ENCODE data around the gene FCSK. TPM values are rescaled to one million over a fixed set of nuclear protein-coding genes. Genes with fewer than 3 reads are reported as not detected.

The FCSK gene
- total RNA-seq, 3 donors from 2014 or later (not counting 1 experiment from before 2014, with no cell fraction given), result 28.5 to 33.0 (median 29.6) TPM

GRCh38 chr16:70437017-70437581 is 17.3 kb upstream of the FCSK start:
- H3K9me3 Mint-ChIP-seq, result no peaks in the 10 kb centered on the region

GRCh38 chr16:70437582-70438557 is 16.5 kb upstream of the FCSK start:
- H3K4me1 ChIP-seq (ENCODE audit: control insufficient read depth, insufficient read depth, low read length), result peaks cover 38% of the 10 kb centered on the region
- Mint-ChIP-seq H3K9me3 (no peaks in the 10 kb centered on the region), H3K27me3 (ENCODE audit: low read depth in 2 of 2) (no peaks in the 10 kb centered on the region), H3K4me3 (peak overlapping the region; percentile 96), H3K4me1 (peaks cover 22 to 36% of the 10 kb centered on the region in 2 donors), H3K36me3 (no peaks in the 10 kb centered on the region), H3K27ac (peak overlapping the region; percentile 74 to 89)
- H3K9me3 ChIP-seq (ENCODE audit: control insufficient read depth, insufficient read depth, low read length), result no peaks in the 10 kb centered on the region
- no peak for TF ChIP-seq CTCF (IDR thresholded peaks at IDR 0.05)
- DNase-seq (peak in 1 of 2 donors; percentile 40), ATAC-seq (no peak)
- 29% methylated on average over 22 of the region's 22 CpGs for WGBS (ENCODE audit: insufficient coverage)
- intact Hi-C loops (cut with micrococcal nuclease), result loop anchor here (5.0 kb wide), 1 partner anchor 36 kb away; no protein-coding TSS in a partner anchor
- peak overlapping the region; percentile 28 for H3K27ac ChIP-seq (ENCODE audit: low read length)
- no peaks in the 10 kb centered on the region for H3K36me3 ChIP-seq (ENCODE audit: control insufficient read depth, insufficient read depth, low read length)
- H3K4me3 ChIP-seq (ENCODE audit: low read length), result peak overlapping the region; percentile 66
- H3K27me3 ChIP-seq (ENCODE audit: control insufficient read depth, insufficient read depth, low read length), result no peaks in the 10 kb centered on the region

More at GRCh38 chr16:70437017-70437581, 17.3 kb upstream of the FCSK start:
- peaks cover 45% of the 10 kb centered on the region for H3K4me1 ChIP-seq (ENCODE audit: control insufficient read depth, insufficient read depth, low read length)
- H3K27me3 ChIP-seq (ENCODE audit: control insufficient read depth, insufficient read depth, low read length), result no peaks in the 10 kb centered on the region
- H3K9me3 ChIP-seq (ENCODE audit: control insufficient read depth, insufficient read depth, low read length), result no peaks in the 10 kb centered on the region
- ATAC-seq (no peak), DNase-seq (no peak)
- no peaks in the 10 kb centered on the region for H3K36me3 ChIP-seq (ENCODE audit: control insufficient read depth, insufficient read depth, low read length)
- H3K27ac ChIP-seq (ENCODE audit: low read length), result no peak overlapping the region
- H3K27ac Mint-ChIP-seq, result peak overlapping the region; percentile 74 to 89
- no peak overlapping the region for H3K4me3 ChIP-seq (ENCODE audit: low read length)
- no peak for TF ChIP-seq CTCF (IDR thresholded peaks at IDR 0.05)
- WGBS (ENCODE audit: insufficient coverage), result 82% methylated on average over 5 of the region's 5 CpGs
- intact Hi-C loops (cut with micrococcal nuclease), result loop anchor here (5.0 kb wide), 1 partner anchor 35 kb away; no protein-coding TSS in a partner anchor
- no peaks in the 10 kb centered on the region for H3K27me3 Mint-ChIP-seq (ENCODE audit: low read depth in 2 of 2)
- no peaks in the 10 kb centered on the region for H3K36me3 Mint-ChIP-seq
- peak overlapping the region; percentile 96 for H3K4me3 Mint-ChIP-seq
- H3K4me1 Mint-ChIP-seq, result peaks cover 28 to 42% of the 10 kb centered on the region in 2 donors

GRCh38 chr16:70438585-70438968 is 15.8 kb upstream of the FCSK start:
- DNase-seq, result no peak
- H3K9me3 ChIP-seq (ENCODE audit: control insufficient read depth, insufficient read depth, low read length), result no peaks in the 10 kb centered on the region
- peaks cover 31% of the 10 kb centered on the region for H3K4me1 ChIP-seq (ENCODE audit: control insufficient read depth, insufficient read depth, low read length)
- WGBS (ENCODE audit: insufficient coverage), result under 1% methylated on average over 39 of the region's 39 CpGs
- H3K27ac ChIP-seq (ENCODE audit: low read length), result no peak overlapping the region
- Mint-ChIP-seq H3K4me3 (peak overlapping the region; percentile 96), H3K4me1 (peaks cover 19 to 30% of the 10 kb centered on the region in 2 donors), H3K9me3 (no peaks in the 10 kb centered on the region), H3K27ac (peak overlapping the region; percentile 74 to 89), H3K36me3 (no peaks in the 10 kb centered on the region), H3K27me3 (ENCODE audit: low read depth in 2 of 2) (no peaks in the 10 kb centered on the region)
- no peak for TF ChIP-seq CTCF (IDR thresholded peaks at IDR 0.05)
- H3K27me3 ChIP-seq (ENCODE audit: control insufficient read depth, insufficient read depth, low read length), result no peaks in the 10 kb centered on the region
- peak overlapping the region; percentile 66 for H3K4me3 ChIP-seq (ENCODE audit: low read length)
- no peaks in the 10 kb centered on the region for H3K36me3 ChIP-seq (ENCODE audit: control insufficient read depth, insufficient read depth, low read length)
- intact Hi-C loops (cut with micrococcal nuclease), result loop anchor here (5.0 kb wide), 1 partner anchor 36 kb away; no protein-coding TSS in a partner anchor
- no peak for ATAC-seq

Measured in natural killer cell (primary cell).